NCI-H2107 treated with DMSO at 0.1 percent for 48 hours (cell line): ENCODE data around the gene PALLD.
"Not testable (repeated sequence)": the region's sequence is repeated elsewhere in the genome, so short reads cannot be mapped to it uniquely, and the experiment has no call there.

Experiments
- DNase-seq: peaks from one replicate; lab custom pipeline; 2025; ENCODE audit not compliant: unreplicated experiment; lab: John Stamatoyannopoulos, UW

The PALLD gene

GRCh38 chr4:168724686-168725411, 228.0 kb downstream of the PALLD start:
- no peak for DNase-seq

GRCh38 chr4:168725930-168726329, 229.1 kb downstream of the PALLD start:
- DNase-seq, result no peak

GRCh38 chr4:168727181-168727580, 230.3 kb downstream of the PALLD start:
- DNase-seq, result not testable (repeated sequence)

GRCh38 chr4:168731006-168731636, 234.3 kb downstream of the PALLD start:
- no peak for DNase-seq

- no peak for DNase-seq
Observed at GRCh38 chr4:168731706-168732414, 235.0 kb downstream of the PALLD start.

- DNase-seq, result no peak
Observed at GRCh38 chr4:168732714-168733113, 235.9 kb downstream of the PALLD start.

- no peak for DNase-seq
Observed at GRCh38 chr4:168734703-168735678, 238.1 kb downstream of the PALLD start.

- no peak for DNase-seq
Observed at GRCh38 chr4:168735735-168736134, 238.9 kb downstream of the PALLD start.

- DNase-seq, result no peak
Observed at GRCh38 chr4:168736860-168737805, 240.3 kb downstream of the PALLD start.

- DNase-seq, result no peak
Observed at GRCh38 chr4:168737806-168738172, 240.9 kb downstream of the PALLD start.

- no peak for DNase-seq
Observed at GRCh38 chr4:168739886-168740285, 243.0 kb downstream of the PALLD start.

GRCh38 chr4:168740691-168741090, 243.8 kb downstream of the PALLD start:
- DNase-seq, result no peak

- DNase-seq, result no peak
Observed at GRCh38 chr4:168741281-168742173, 244.7 kb downstream of the PALLD start.

GRCh38 chr4:168743131-168743530, 246.3 kb downstream of the PALLD start:
- no peak for DNase-seq

GRCh38 chr4:168743601-168744000, 246.7 kb downstream of the PALLD start:
- no peak for DNase-seq

- DNase-seq, result no peak
Observed at GRCh38 chr4:168744021-168744420, 247.2 kb downstream of the PALLD start.

GRCh38 chr4:168748807-168749206, 252.0 kb downstream of the PALLD start:
- DNase-seq, result no peak

- DNase-seq, result no peak
Observed at GRCh38 chr4:168751263-168752225, 254.7 kb downstream of the PALLD start.
